HUES48 (cell line): ENCODE measurements around the gene MAPK8IP2.
"Not testable (repeated sequence)": the region's sequence is repeated elsewhere in the genome, so short reads cannot be mapped to it uniquely, and the experiment has no call there.

Source experiments
- H3K27ac ChIP-seq: one replicate; pipeline ENCODE4 v1.7.0; 2013; ENCODE audit warnings: low read depth, low read length, inconsistent platforms
- H3K27me3 ChIP-seq: 2 replicates; pipeline ENCODE4 v1.6.1; 2013; ENCODE audit warnings: mild to moderate bottlenecking, low read length; ENCODE audit not compliant: control insufficient read depth, insufficient read depth
- H3K36me3 ChIP-seq: 2 replicates; pipeline ENCODE4 v1.6.1; 2013; ENCODE audit warnings: low read length; ENCODE audit not compliant: control insufficient read depth, insufficient read depth
- H3K4me1 ChIP-seq: 2 replicates; pipeline ENCODE4 v1.6.1; 2013; ENCODE audit warnings: mild to moderate bottlenecking, low read length; ENCODE audit not compliant: control insufficient read depth, insufficient read depth
- H3K4me3 ChIP-seq: 2 replicates; pipeline ENCODE4 v1.5.1; 2013; ENCODE audit warnings: mild to moderate bottlenecking, low read depth, low read length
- H3K9ac ChIP-seq: 2 replicates; pipeline ENCODE4 v1.6.1; 2013; ENCODE audit warnings: mild to moderate bottlenecking, low read depth, low read length, moderate library complexity
- H3K9me3 ChIP-seq: 2 replicates; pipeline ENCODE4 v1.6.1; 2013; ENCODE audit warnings: low read length; ENCODE audit not compliant: control insufficient read depth, insufficient read depth

The MAPK8IP2 gene

GRCh38 chr22:50627642-50628542 lies 27.3 kb downstream of the MAPK8IP2 start, which contains the start of gene ARSA:
ARSA (minus strand) TSS chr22:50628152; CDS start chr22:50627779, 373 bp downstream.
- Histone ChIP-seq H3K27me3 (peaks cover 9% of the 10 kb centered on the region), H3K4me3 (peak within 1 kb of the TSS; percentile 87), H3K36me3 (no peaks in the 10 kb centered on the region), H3K9ac (0 out of 2 replicates have a peak within 1 kb of the TSS, but pooled peaks have one; percentile 51), H3K9me3 (no peaks in the 10 kb centered on the region), H3K27ac (peak within 1 kb of the TSS; percentile 47), H3K4me1 (peaks cover 8% of the 10 kb centered on the region; the same call in 1 of the 2 replicates)

DNA sequence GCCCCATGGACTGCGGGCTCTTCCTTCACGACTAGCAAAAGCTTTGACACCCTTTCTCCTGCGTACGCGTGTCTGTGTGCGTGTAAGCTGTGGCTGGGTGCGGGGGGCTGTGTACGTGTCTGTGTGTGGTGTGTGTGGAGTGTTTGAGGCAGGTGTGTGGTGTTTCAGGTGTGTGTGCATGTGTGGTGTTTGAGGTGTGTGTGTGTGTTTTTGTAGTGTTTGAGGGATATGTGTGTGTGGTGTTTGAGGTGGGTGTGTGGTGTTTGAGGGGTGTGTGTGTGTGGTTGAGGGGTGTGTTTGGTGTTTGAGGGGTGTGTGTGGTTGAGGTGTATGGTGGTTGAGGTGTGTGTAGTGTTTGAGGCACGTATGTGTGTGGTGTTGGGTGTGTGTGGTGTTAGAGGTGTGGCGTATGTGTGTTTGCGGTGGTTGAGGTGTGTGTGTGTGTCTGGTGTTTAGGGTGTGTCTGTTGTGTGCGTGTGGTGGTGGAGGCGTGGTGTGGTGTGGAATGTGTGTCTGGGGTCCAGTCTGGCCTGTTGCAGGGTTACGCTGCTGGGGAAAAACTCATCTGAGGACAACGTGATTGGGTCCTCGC lies 28.0 kb downstream of the MAPK8IP2 start:
- no peaks in the 10 kb centered on the region for H3K36me3 ChIP-seq
- 0 out of 2 replicates have a peak overlapping the region, but pooled peaks have one; percentile 51 for H3K9ac ChIP-seq
- peak overlapping the region; percentile 87 for H3K4me3 ChIP-seq
- H3K27me3 ChIP-seq = peaks cover 9% of the 10 kb centered on the region
- peak overlapping the region; percentile 47 for H3K27ac ChIP-seq
- H3K4me1 ChIP-seq = peaks cover 8% of the 10 kb centered on the region; the same call in 1 of the 2 replicates
- no peaks in the 10 kb centered on the region for H3K9me3 ChIP-seq

GRCh38 chr22:50630376-50630775 lies 29.8 kb downstream of the MAPK8IP2 start:
- H3K9ac ChIP-seq = no peak overlapping the region
- H3K4me1 ChIP-seq = peaks cover 8% of the 10 kb centered on the region; the same call in 1 of the 2 replicates
- H3K4me3 ChIP-seq = no peak overlapping the region
- no peaks in the 10 kb centered on the region for H3K9me3 ChIP-seq
- no peak overlapping the region for H3K27ac ChIP-seq
- H3K36me3 ChIP-seq = no peaks in the 10 kb centered on the region
- H3K27me3 ChIP-seq = peaks cover 9% of the 10 kb centered on the region

- Histone ChIP-seq H3K27ac (no peak overlapping the region), H3K4me3 (no peak overlapping the region), H3K27me3 (peaks cover 9% of the 10 kb centered on the region), H3K9me3 (no peaks in the 10 kb centered on the region), H3K9ac (no peak overlapping the region), H3K4me1 (peaks cover 4% of the 10 kb centered on the region; the same call in 1 of the 2 replicates), H3K36me3 (no peaks in the 10 kb centered on the region)
These were observed 32.5 kb downstream of the MAPK8IP2 start for GRCh38 chr22:50633086-50633485.

DNA sequence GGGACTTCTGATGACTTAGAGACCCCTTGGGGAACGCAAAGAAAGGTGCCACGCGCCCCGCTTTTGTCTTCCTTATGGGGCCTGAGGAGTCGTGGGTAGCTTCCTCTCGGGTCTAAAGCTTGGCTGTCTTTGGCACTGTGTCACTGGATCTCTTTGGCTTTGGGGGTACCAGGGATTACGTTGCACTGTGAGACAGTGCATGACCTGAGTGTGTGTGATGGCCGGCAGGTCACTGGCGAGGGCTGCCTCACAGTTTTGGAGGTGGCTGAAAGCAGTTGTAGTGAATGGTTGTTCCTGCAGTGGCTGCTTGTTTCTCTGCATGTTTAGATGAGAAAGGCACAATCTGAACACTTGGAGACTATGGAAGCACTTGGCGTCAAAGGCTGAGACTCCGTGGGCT lies 33.2 kb downstream of the MAPK8IP2 start:
- Histone ChIP-seq H3K27me3 (peaks cover 3% of the 10 kb centered on the region), H3K9me3 (no peaks in the 10 kb centered on the region), H3K9ac (no peak overlapping the region), H3K4me1 (peaks cover 1% of the 10 kb centered on the region; the same call in 1 of the 2 replicates), H3K4me3 (no peak overlapping the region), H3K27ac (no peak overlapping the region), H3K36me3 (no peaks in the 10 kb centered on the region)

GRCh38 chr22:50635591-50635990 lies 35.0 kb downstream of the MAPK8IP2 start:
- no peaks in the 10 kb centered on the region for H3K36me3 ChIP-seq
- no peak overlapping the region for H3K4me3 ChIP-seq
- no peak overlapping the region for H3K27ac ChIP-seq
- H3K4me1 ChIP-seq = no peaks in the 10 kb centered on the region
- H3K9me3 ChIP-seq = no peaks in the 10 kb centered on the region
- no peaks in the 10 kb centered on the region for H3K27me3 ChIP-seq
- H3K9ac ChIP-seq = no peak overlapping the region

GRCh38 chr22:50640296-50640695 lies 39.7 kb downstream of the MAPK8IP2 start:
- peaks cover 16% of the 10 kb centered on the region for H3K4me1 ChIP-seq
- H3K27ac ChIP-seq = not testable (repeated sequence)

DNA sequence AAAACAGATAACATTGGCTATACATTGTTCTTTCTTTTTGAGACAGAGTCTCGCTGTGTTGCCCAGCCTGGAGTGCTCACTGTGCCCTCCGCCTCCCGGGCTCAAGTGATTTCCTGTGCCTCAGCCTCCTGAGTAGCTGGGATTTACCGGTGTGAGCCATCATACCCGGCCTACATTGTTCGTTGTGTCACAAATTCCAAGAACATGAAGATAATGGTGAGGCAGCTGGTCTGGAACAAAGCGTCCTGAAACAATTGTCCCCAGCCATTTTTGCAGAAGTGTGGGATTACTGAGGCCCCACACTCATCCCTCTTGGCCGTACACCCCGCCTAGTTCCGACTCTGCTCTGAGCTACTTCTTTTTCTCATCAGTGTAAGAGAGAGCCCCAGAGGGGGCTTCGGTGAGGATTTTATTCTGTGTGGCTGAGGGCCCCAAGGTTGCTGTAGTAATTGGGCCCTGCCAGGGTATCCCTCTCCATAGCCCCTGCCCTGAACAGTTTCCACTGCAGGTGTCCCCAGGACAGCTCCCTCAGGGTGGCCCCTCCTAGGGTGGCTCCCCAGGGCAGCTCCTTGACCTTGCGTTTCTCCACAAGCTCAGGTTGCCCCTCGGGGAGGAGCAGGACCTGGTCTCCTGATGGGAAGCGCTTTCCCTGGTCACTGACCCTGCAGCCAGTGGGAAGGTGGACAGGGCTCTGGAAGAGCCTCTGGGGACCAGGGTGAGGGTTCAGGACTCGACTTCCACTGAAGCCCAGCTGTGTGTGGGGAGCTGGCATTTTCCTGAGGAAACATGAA lies 40.5 kb downstream of the MAPK8IP2 start:
- peaks cover 5% of the 10 kb centered on the region for H3K9me3 ChIP-seq
- no peaks in the 10 kb centered on the region for H3K36me3 ChIP-seq
- peak overlapping the region; percentile 81 for H3K27ac ChIP-seq
- no peak overlapping the region for H3K9ac ChIP-seq
- peak overlapping the region; percentile 10; the same call in 1 of the 2 replicates for H3K4me3 ChIP-seq
- peaks cover 29% of the 10 kb centered on the region for H3K27me3 ChIP-seq
- H3K4me1 ChIP-seq = peaks cover 16% of the 10 kb centered on the region

More at GRCh38 chr22:50640296-50640695, 39.7 kb downstream of the MAPK8IP2 start:
- H3K36me3 ChIP-seq, H3K9ac ChIP-seq, H3K4me3 ChIP-seq, H3K9me3 ChIP-seq: not testable (repeated sequence)
- H3K27me3 ChIP-seq = peaks cover 24% of the 10 kb centered on the region

- H3K9me3 ChIP-seq = peaks cover 10% of the 10 kb centered on the region
- no peaks in the 10 kb centered on the region for H3K36me3 ChIP-seq
- no peak overlapping the region for H3K9ac ChIP-seq
- H3K27me3 ChIP-seq = peaks cover 29% of the 10 kb centered on the region
- peak overlapping the region; percentile 81 for H3K27ac ChIP-seq
- H3K4me1 ChIP-seq = peaks cover 16% of the 10 kb centered on the region
- peak overlapping the region; percentile 14 for H3K4me3 ChIP-seq
These were observed 41.4 kb downstream of the MAPK8IP2 start for GRCh38 chr22:50641696-50642607.
